NCI-H226 (cell line): ENCODE results near the gene TYK2.
"Not testable (repeated sequence)": the region's sequence is repeated elsewhere in the genome, so short reads cannot be mapped to it uniquely, and the experiment has no call there.

Source experiments
- DNase-seq: peaks from one replicate; pipeline ENCODE4 v3.0.0-alpha.2; 2015

The TYK2 gene

GRCh38 chr19:10380313-10381102, at the start of gene TYK2:
Gene TYK2 (minus strand): TSS chr19:10380572. CDS start chr19:10378406, 2,166 bp downstream.
- DNase-seq, result peak; percentile 96

DNA sequence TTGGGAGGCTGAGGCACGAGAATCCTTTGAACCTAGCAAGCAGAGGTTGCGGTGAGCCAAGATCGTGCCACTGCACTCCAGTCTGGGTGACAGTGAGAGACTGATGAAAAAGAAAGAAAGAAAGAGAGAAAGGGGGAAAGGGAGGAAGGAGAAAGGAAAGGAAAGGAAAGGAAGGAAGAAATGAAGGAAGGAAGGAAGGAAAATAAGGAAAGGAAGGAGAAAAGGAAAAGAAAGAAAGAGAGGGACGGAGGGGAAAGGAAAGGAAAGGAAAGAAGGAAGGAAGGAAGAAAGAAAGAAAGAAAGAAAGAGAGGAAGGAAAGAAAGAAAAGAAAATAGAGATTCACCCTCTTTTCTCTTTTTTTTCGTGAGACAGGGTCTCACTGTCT, 48.6 kb upstream of the TYK2 start:
- no peak for DNase-seq

- DNase-seq, result no peak
These were observed 46.8 kb upstream of the TYK2 start for GRCh38 chr19:10427169-10427568.

- peak; percentile 63 for DNase-seq
These were observed 43.8 kb upstream of the TYK2 start for GRCh38 chr19:10424011-10424637.

- DNase-seq, result no peak
These were observed 42.5 kb upstream of the TYK2 start for GRCh38 chr19:10422846-10423245.

GRCh38 chr19:10422046-10422461, 41.7 kb upstream of the TYK2 start:
- no peak for DNase-seq

GRCh38 chr19:10421240-10422045, 41.1 kb upstream of the TYK2 start:
- no peak for DNase-seq

DNA sequence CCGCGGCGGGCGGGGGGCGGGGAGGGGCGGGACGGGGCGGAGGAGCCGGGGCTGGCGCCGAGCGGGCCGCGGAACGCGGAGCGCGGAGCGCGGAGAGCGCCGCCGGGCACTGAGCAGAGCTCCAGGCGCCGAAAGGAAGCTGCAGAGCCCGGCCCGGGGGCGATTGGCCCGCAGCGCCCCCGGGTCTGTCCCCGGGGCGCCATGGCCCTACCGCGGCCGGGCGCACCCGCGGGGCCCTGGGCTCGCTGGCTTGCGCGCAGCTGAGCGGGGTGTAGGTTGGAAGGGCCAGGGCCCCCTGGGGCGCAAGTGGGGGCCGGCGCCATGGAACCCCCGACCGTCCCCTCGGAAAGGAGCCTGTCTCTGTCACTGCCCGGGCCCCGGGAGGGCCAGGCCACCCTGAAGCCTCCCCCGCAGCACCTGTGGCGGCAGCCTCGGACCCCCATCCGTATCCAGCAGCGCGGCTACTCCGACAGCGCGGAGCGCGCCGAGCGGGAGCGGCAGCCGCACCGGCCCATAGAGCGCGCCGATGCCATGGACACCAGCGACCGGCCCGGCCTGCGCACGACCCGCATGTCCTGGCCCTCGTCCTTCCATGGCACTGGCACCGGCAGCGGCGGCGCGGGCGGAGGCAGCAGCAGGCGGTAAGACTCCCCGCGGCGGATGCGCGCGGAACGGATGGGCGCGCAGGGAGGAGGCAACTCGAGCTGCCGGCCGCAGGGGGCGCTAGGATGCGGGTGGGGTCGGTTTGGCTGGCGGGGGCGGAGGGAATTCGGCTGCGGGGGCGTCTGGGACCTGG, 40.3 kb upstream of the TYK2 start, which contains the start of gene PDE4A:
PDE4A (plus strand) TSS at position 95 of the 796 bp plus-strand sequence; CDS start at position 322, 227 bp downstream.
- DNase-seq, result peak; percentile 46

GRCh38 chr19:10419646-10420443, 39.5 kb upstream of the TYK2 start:
- DNase-seq, result peak; percentile 82

DNA sequence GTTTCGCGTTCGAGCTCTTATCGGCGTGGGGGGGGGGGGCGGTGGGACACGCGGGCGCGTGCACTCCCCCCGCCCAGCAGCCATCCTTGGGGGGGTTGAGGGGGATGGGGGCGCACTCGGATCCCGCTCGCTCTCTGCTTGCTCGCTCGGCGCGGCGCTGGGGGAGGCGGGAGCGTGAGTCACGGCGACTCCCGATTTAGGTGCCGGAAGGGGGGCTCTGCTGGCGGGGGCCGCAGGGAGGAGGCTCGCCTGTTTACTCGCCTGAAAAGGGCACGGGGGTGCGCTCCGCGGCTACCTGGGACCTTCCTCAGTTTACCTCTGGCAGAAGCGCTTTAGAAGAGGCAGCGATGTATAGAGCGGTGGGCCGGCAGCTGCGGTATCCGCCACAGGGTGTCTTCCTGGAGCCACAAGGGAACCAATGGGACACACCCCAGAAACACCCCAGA, 38.9 kb upstream of the TYK2 start:
- DNase-seq, result no peak

- DNase-seq, result no peak
These were observed 38.3 kb upstream of the TYK2 start for GRCh38 chr19:10418485-10419199.

DNA sequence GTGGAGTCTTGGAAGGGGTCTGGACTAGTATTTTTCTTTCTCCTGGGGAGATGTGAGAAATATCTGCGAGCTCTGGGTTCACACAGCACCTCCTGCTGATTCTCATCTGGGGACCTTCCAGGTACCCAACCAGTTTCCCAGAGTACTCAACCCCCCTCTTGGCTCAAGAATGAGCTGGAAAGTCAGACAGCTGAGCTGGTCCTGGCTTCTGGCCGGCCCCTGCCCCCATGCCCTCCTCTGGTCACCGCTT, 37.8 kb upstream of the TYK2 start:
- no peak for DNase-seq

- no peak for DNase-seq
These were observed 37.3 kb upstream of the TYK2 start for GRCh38 chr19:10417541-10418234.

- DNase-seq, result peak; percentile 54
These were observed 36.2 kb upstream of the TYK2 start for GRCh38 chr19:10416380-10417257.

- DNase-seq, result no peak
These were observed 35.7 kb upstream of the TYK2 start for GRCh38 chr19:10416083-10416379.

DNA sequence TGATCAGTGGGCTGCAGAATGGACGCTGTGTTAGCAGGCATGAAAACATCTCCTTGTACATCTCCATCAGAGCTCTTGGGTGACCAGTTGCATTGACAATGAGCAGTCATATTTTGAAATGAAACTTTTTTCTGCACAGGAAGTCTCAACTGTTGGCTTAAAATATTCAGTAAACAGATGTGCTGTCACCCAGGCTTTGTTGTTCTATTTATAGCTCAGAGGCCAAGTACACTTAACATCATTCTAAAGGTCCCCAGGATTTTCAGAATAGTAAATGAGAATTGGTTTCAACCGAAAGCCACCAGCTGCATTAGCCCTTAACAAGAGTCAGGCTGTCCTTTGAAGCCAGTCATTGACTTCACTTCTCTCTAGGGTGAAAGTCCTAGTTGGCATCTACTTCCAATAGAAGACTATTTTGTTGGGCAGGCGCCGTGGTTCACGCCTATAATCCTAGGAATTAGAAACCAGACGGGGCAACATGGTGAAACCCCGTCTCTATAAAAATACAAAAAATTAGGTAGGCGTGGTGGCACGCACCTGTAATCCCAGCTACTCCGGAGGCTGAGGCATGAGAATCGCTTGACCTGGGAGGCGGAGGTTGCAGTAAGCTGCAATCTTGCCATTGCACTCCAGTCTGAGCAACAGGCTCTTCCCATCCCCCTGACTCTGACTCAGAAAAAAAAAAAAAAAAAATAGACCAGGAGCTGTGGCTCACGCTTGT, 32.0 kb upstream of the TYK2 start:
- DNase-seq, result no peak

DNA sequence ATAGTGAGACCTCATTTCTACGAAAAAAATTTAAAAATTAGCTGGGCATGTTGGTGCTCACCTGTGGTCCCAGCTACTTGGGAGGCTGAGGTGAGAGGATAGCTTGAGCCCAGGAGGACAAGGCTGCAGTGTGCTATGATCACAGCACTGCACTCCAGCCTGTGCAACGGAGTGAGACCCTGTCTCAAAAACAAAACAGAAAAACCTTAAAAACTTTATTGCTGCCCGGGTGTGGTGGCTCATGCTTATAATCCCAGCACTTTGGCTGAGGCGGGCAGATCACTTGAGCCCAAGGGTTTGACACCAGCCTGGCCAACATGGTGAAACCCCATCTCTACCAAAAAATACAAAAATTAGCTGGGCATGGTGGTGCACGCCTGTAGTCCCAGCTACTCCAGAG, 30.9 kb upstream of the TYK2 start:
- DNase-seq, result not testable (repeated sequence)

- no peak for DNase-seq
These were observed 28.3 kb upstream of the TYK2 start for GRCh38 chr19:10408511-10409283.
